BLaER1 (cell line): ENCODE results near the gene TRMT11.
"Not testable (repeated sequence)": the region's sequence is repeated elsewhere in the genome, so short reads cannot be mapped to it uniquely, and the experiment has no call there.

Experiments used
- H3K27ac ChIP-seq: shearing (Covaris generic); formaldehyde crosslinking; 2 replicates; pipeline ENCODE4 v1.8.1; 2022
- H3K27me3 ChIP-seq: shearing (Covaris generic); formaldehyde crosslinking; 2 replicates; pipeline ENCODE4 v1.8.1; 2022
- H3K36me3 ChIP-seq: shearing (Covaris generic); formaldehyde crosslinking; 2 replicates; pipeline ENCODE4 v1.8.1; 2022
- H3K4me1 ChIP-seq: shearing (Covaris generic); formaldehyde crosslinking; 2 replicates; pipeline ENCODE4 v1.8.1; 2022
- H3K4me2 ChIP-seq: shearing (Covaris generic); formaldehyde crosslinking; 2 replicates; pipeline ENCODE4 v1.8.1; 2022
- H3K4me3 ChIP-seq: shearing (Covaris generic); formaldehyde crosslinking; 2 replicates; pipeline ENCODE4 v1.8.1; 2022
- H3K9ac ChIP-seq: shearing (Covaris generic); formaldehyde crosslinking; 2 replicates; pipeline ENCODE4 v1.8.1; 2022
- H3K9me3 ChIP-seq: shearing (Covaris generic); formaldehyde crosslinking; 2 replicates; pipeline ENCODE4 v1.8.1; 2022
- H4K20me1 ChIP-seq: shearing (Covaris generic); formaldehyde crosslinking; 2 replicates; pipeline ENCODE4 v1.8.1; 2022
- Cebpa-rat ChIP-seq: shearing (Covaris generic); IDR thresholded peaks from 2 replicates; pipeline ENCODE4 v1.8.1; 2022

The TRMT11 gene

DNA sequence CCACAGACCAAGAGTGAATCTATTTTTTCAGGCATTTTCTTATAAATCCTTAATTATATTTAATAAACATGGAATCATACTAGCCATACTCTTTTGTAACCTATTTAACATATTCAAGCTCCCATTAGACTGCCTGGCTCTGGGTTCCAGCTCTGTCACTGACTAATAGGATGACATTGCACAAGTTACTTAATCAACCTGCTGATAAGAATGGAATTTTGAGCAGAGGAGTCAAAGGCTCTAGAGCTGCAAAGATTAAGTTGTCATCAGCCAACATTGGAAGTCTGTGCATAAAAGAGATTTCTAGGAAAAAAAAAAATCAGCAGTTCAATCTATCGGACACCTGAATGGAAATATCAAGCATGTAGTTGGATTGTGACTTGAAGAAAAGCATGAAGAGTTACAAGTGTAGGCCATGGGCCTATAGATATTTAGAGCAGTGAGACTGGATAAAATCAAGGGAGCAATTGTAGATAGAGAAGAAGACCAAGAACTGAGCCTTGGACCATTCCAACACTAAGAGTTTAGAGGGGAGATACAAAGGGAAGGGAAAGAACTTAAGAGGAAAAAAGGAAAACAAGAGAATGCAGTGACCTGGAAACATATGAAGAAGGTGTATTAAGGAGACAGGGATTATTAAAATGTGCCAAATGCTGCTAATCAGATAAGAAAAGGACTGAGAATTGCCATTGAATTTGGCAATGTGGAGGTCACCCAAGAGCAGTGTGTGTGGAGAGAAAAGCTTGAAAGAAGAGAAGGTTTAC, 40.8 kb upstream of the TRMT11 start:
- Histone ChIP-seq H3K27me3 (no peaks in the 10 kb centered on the region), H3K36me3 (no peaks in the 10 kb centered on the region), H4K20me1 (no peaks in the 10 kb centered on the region), H3K9ac (no peak overlapping the region), H3K4me2 (no peak overlapping the region), H3K4me1 (no peaks in the 10 kb centered on the region), H3K4me3 (no peak overlapping the region), H3K27ac (no peak overlapping the region), H3K9me3 (no peaks in the 10 kb centered on the region)
- TF ChIP-seq Cebpa-rat = no peak

DNA sequence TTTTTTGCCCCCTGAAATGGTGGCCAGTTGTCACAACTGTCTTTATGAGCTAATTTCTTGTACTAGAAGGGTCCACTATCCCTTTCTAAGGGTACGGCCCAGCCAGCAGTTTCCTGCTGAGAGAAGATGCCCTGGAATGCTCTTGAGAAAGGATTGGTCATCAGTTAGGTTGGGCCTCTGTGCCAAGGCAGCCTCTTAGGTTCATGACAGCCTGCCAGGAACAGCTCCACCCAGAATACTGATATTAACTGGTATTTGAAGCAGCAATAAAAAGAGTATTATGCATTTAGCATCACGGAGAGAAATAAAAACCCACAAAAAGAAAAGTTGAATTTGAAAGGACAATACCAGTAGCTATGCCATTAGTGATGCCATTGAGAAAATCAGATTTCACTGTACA, 38.7 kb upstream of the TRMT11 start:
- H3K4me3 ChIP-seq = no peak overlapping the region
- no peaks in the 10 kb centered on the region for H3K4me1 ChIP-seq
- no peaks in the 10 kb centered on the region for H3K36me3 ChIP-seq
- 0 out of 2 replicates have a peak, but pooled peaks cover 2% of the 10 kb centered on the region for H3K9me3 ChIP-seq
- H3K27ac ChIP-seq = no peak overlapping the region
- H3K27me3 ChIP-seq = no peaks in the 10 kb centered on the region
- no peak overlapping the region for H3K4me2 ChIP-seq
- TF ChIP-seq Cebpa-rat = no peak
- H4K20me1 ChIP-seq = no peaks in the 10 kb centered on the region
- H3K9ac ChIP-seq = no peak overlapping the region

DNA sequence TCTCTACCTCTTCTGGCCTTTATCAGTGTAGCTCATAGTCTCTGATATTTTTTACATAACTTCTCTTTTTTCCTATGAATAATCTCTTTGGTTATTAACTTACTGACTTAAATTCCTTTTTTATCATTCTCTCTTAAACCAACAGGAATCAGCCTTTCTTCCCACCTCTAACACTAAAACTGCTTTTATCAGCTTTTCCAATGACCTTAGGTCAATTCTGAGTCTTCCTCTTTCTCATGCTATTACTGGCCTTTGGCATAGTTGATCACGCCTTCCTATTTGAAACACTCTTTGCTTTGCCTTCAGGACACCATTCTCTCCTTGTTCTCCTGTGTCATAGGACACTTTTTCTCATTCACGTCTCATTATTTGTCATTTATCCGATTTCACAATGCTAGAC, 37.9 kb upstream of the TRMT11 start:
- H3K9ac ChIP-seq = no peak overlapping the region
- H3K4me2 ChIP-seq = no peak overlapping the region
- H3K36me3 ChIP-seq = no peaks in the 10 kb centered on the region
- no peak overlapping the region for H3K4me3 ChIP-seq
- no peak overlapping the region for H3K27ac ChIP-seq
- H3K9me3 ChIP-seq = 0 out of 2 replicates have a peak, but pooled peaks cover 6% of the 10 kb centered on the region
- H3K27me3 ChIP-seq = no peaks in the 10 kb centered on the region
- H4K20me1 ChIP-seq = no peaks in the 10 kb centered on the region
- no peak for TF ChIP-seq Cebpa-rat
- no peaks in the 10 kb centered on the region for H3K4me1 ChIP-seq

DNA sequence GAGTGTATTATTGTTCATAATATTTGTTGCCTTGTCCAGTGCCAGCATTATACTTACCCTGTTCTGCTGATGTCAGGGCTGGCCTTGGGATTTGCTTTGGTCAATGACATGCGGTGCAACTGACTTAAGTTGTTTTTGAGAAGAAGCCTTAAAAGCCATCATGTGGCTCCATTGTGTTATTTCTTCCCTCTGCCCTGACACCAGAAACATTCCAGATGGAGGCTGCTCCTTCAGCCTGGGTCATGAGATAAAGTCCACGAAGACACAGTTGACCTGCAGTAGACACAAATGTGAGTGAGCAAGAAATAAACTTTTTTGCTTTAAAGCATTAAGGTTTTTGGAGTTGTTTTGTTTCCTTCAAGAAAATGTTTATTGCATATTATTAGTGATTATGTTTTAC, 37.3 kb upstream of the TRMT11 start:
- H4K20me1 ChIP-seq = no peaks in the 10 kb centered on the region
- no peak overlapping the region for H3K9ac ChIP-seq
- H3K4me2 ChIP-seq = no peak overlapping the region
- H3K4me1 ChIP-seq = no peaks in the 10 kb centered on the region
- no peaks in the 10 kb centered on the region for H3K27me3 ChIP-seq
- no peak overlapping the region for H3K4me3 ChIP-seq
- TF ChIP-seq Cebpa-rat = no peak
- H3K36me3 ChIP-seq = no peaks in the 10 kb centered on the region
- no peak overlapping the region for H3K27ac ChIP-seq
- 0 out of 2 replicates have a peak, but pooled peaks cover 6% of the 10 kb centered on the region for H3K9me3 ChIP-seq

DNA sequence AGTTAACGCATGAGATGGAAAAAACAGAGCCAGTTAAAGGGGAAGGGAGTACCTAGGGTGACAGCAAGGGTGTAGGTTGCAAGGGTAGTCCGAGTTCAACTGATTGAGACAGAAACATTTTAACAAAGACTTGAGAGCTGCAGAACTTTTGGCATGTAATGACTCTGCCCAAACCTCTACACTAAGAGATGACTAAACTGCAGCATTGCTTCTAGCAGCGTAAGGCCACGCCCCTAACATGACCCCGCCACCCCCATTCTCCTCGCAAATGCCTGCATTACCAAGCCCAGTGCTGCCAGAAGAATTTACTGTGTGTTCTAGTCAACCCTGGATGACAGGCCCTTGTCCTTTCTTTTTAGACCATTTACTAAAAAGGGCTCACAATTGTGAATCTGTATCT, 36.0 kb upstream of the TRMT11 start:
- Histone ChIP-seq H3K4me3 (no peak overlapping the region), H3K36me3 (no peaks in the 10 kb centered on the region), H3K9me3 (0 out of 2 replicates have a peak, but pooled peaks cover 6% of the 10 kb centered on the region), H3K27me3 (no peaks in the 10 kb centered on the region), H3K27ac (no peak overlapping the region), H4K20me1 (no peaks in the 10 kb centered on the region), H3K9ac (no peak overlapping the region), H3K4me1 (no peaks in the 10 kb centered on the region), H3K4me2 (no peak overlapping the region)
- no peak for TF ChIP-seq Cebpa-rat

DNA sequence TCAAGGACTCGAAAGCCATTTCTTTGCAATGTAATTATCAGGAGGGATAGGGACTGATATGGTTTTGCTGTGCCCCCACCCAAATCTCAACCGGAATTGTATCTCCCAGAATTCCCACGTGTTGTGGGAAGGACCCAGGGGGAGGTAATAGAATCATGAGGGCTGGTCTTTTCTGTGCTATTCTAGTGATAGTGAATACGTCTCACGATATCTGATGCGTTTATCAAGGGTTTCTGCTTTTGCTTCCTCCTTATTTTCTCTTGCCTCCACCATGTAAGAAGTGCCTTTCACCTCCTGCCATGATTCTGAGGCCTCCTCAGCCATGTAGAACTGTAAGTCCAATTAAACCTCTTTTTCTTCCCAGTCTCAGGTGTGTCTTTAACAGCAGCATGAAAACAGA, 35.6 kb upstream of the TRMT11 start:
- H3K4me3 ChIP-seq, H3K27ac ChIP-seq, H4K20me1 ChIP-seq, H3K4me2 ChIP-seq, H3K9ac ChIP-seq, H3K36me3 ChIP-seq, H3K9me3 ChIP-seq, H3K4me1 ChIP-seq, H3K27me3 ChIP-seq: not testable (repeated sequence)

DNA sequence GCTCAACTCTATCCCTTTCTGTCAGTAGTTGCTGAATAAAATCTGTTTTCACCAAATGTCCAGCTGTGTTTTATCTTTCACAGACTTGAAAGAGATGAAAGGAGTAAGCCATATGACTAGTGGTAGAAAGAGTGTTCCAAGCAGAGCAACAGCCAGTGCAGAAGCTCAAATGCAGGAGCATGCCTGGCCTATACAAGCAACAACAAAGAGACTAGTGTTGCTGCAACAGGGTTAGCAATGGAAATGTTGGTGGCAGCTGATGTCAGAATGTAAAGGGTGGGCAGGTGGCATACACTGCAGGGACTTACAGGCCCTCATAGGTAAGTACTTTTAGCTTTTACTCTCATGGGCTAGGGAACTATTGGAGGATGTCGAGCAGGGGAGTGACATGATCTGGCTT, 35.0 kb upstream of the TRMT11 start:
- no peak for TF ChIP-seq Cebpa-rat
- H4K20me1 ChIP-seq = no peaks in the 10 kb centered on the region
- no peak overlapping the region for H3K9ac ChIP-seq

DNA sequence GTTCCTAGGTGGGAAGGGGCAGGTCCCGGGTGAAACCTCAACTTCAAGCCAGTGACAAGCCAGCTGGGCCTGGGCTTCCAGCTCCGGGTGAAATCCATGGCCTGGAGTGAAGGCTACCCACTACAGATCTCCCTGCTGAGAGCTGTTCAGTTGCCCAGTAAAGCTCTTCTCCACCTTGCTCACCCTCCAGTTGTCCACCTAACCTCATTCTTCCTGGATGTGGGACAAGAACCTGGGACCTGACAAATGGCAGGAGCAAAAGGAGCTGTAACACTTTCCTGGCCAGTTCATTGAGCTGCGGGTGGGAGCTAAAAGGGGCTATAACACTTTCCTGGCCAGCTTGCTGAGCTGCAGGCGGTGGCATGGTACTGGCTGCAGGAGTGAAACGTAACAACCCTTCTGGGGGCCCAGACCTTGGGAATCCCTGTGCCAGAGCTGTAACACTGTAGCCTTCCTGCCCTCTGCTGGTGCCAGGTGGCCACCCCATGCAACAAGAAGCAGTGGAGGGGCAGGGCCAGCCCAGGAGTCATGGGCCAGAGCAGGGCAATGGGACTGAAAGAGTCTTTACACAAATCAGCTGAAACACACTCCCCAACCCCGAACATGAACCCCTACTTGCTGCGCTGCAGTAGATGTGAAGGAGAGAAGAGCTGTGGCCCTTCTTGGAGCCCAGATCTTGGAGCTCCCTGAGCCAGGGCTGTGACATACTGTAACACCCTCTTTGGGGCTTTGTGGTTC, 33.4 kb upstream of the TRMT11 start:
- Histone ChIP-seq H4K20me1 (no peaks in the 10 kb centered on the region), H3K27me3 (no peaks in the 10 kb centered on the region), H3K27ac (no peak overlapping the region), H3K36me3 (no peaks in the 10 kb centered on the region), H3K9ac (no peak overlapping the region), H3K4me1 (peaks cover 13% of the 10 kb centered on the region), H3K4me2 (no peak overlapping the region), H3K4me3 (no peak overlapping the region), H3K9me3 (0 out of 2 replicates have a peak, but pooled peaks cover 6% of the 10 kb centered on the region)
- TF ChIP-seq Cebpa-rat = no peak

More for the DNA sequence above, 35.0 kb upstream of the TRMT11 start:
- Histone ChIP-seq H3K27me3 (no peaks in the 10 kb centered on the region), H3K36me3 (no peaks in the 10 kb centered on the region), H3K4me1 (peaks cover 6% of the 10 kb centered on the region), H3K9me3 (0 out of 2 replicates have a peak, but pooled peaks cover 6% of the 10 kb centered on the region), H3K4me3 (no peak overlapping the region), H3K27ac (no peak overlapping the region), H3K4me2 (no peak overlapping the region)

DNA sequence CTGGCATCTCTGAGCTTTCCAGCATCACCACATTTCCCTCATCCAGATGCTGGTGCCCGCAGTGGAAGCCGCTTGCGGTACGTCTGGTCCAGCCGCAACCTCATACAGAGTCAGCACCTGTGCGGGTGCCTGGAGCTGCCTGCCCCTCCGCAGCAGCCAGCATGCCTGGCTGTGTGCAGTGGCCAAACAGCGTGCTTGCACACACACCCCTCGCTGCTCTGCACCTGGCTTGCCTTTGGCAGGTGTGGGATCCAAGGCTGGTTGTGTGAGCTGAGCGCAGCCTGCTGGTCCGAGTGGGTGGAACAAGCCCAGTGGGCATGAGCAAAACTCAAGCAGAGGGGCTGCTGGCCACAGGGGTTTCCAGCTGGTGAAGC, 32.9 kb upstream of the TRMT11 start:
- Histone ChIP-seq H3K4me1 (peaks cover 18% of the 10 kb centered on the region), H3K36me3 (no peaks in the 10 kb centered on the region), H3K4me3 (no peak overlapping the region), H3K9me3 (0 out of 2 replicates have a peak, but pooled peaks cover 6% of the 10 kb centered on the region), H3K27ac (no peak overlapping the region), H3K4me2 (no peak overlapping the region), H4K20me1 (no peaks in the 10 kb centered on the region), H3K27me3 (no peaks in the 10 kb centered on the region), H3K9ac (no peak overlapping the region)
- no peak for TF ChIP-seq Cebpa-rat

DNA sequence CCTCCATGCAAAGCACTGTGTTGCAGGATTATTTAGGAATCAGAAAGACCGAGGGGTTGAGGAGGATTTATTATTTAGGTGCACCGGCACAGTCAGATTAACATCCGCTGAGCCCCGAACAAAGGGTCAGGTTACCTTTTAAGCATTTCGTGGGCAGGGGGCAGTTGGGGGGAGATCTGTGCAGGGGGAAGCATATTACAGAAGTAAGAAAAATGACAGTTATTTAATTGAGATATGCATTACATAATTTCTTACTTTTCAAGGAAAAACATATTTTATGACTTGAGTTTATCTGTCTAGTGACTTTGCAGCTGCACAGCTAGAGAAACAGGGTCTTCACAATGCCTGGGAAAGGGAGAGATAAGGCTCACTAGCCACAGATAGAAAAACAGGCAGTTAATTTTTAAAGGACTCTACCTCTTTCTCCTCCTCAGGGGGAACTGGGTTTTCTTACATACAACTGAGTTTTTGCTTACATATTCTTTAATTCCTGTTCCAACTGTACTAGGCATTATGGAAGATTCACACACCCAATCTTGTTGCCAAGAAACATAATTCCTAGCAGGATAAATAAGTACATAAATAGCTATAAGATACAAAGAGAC, 31.5 kb upstream of the TRMT11 start:
- Histone ChIP-seq H3K36me3 (peaks cover 10% of the 10 kb centered on the region; the same call in 1 of the 2 replicates), H3K4me2 (no peak overlapping the region), H3K27ac (no peak overlapping the region), H3K27me3 (no peaks in the 10 kb centered on the region), H3K4me1 (peaks cover 23% of the 10 kb centered on the region), H3K4me3 (no peak overlapping the region), H3K9me3 (0 out of 2 replicates have a peak, but pooled peaks cover 6% of the 10 kb centered on the region), H4K20me1 (peaks cover 6% of the 10 kb centered on the region; the same call in 1 of the 2 replicates), H3K9ac (no peak overlapping the region)
- TF ChIP-seq Cebpa-rat = no peak
